ENCODE data around the gene KIF19.

GRCh38 chr17:74317071-74317470, 9.0 kb upstream of the KIF19 start:
- TF ChIP-seq CTCF (IDR thresholded peaks at IDR 0.05), result no peak
- no peak for TF ChIP-seq POLR2A (IDR thresholded peaks at IDR 0.05)

Measured in thyroid gland (tissue), 4 donors.